A375 (cell line): Measurements from ENCODE around the gene DNAJC19. TPM values are rescaled to one million over a fixed set of nuclear protein-coding genes. Genes with fewer than 3 reads are reported as not detected.

Experiments used
- total RNA-seq: library from RNA; depleted of rRNA; stranded (reverse); fragments of >200 nt; shearing (Covaris generic); gene quantifications from 2 replicates; pipeline ENCODE4 v1.2.3, GENCODE V29; 2014; rRNA removed

DNAJC19 gene
- total RNA-seq = 21.4 and 30.7 TPM in 2 replicates

DNA sequence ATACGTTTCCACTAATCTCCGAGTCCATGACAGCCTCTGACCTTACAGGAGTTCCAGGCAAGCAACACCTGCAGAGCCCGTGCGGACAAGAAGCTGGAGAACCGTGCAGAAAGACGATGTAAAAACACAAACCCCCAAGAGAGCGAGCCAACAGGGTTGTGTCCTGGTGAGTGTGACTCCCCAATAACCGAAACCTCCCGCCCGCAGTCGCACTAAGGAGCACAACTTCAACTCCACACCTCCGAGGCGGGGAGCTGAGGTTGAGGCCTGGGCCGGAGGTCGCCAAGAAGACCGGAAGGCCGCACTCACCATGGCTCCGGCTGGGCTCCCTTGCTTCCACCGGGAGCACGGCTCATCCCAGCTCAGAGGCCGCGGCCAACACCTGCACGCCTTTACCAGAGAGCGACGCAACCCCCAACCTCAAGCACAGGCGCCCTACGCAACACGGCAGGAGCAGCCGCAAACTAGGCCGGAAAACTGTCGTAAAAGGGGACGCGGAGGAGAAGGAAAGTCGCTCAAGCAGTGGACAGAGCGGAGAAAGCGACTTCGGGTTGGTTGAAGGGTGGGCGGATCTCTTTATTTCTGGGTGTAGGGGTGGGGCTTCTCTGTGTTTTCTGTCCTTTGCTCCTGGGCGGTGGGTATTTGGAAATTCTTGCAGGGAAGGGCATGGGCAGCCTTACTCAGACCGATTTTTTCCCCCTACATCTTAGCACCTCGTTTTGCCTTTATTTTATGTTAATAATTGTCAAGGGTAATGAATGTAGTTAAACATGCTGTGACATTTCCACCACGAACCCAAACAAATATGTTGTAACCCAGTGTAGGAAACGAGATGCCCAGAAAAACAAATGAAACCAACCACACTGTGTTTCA is at the start of gene DNAJC19:
Gene DNAJC19 (minus strand): TSS at position 446 of the 873 bp plus-strand sequence. CDS start 134 bp downstream, at position 312.

Other genes with a start within 250 kb of the DNAJC19 start
- 146 and 156 TPM in 2 replicates for gene FXR1, start 77.1 kb downstream of the DNAJC19 start, total RNA-seq